Upper lobe of left lung (tissue), 4 donors: ENCODE data around the gene DST.

Source experiments
- POLR2A ChIP-seq, 4 donors: fragments of 450-650 bp; IDR thresholded peaks; one replicate each; pipeline ENCODE4 v1.5.1; 2016 to 2017; ENCODE audit warnings: antibody characterized with exemption in 4 of 4, mild to moderate bottlenecking in 2 of 4
- TF ChIP-seq, protein P1 (sequence below), 6 experiments: fragments of 450-650 bp in 4 of 6; fragments of 200-600 bp in 2 of 6; sonication (generic) in 2 of 6; IDR thresholded peaks; one replicate each; pipeline ENCODE4 v1.5.1; 2016 to 2019; ENCODE audit warnings: antibody characterized with exemption in 6 of 6

GRCh38 chr6:56656466-56656865, 13.8 kb upstream of the DST start:
- TF ChIP-seq POLR2A (IDR thresholded peaks at IDR 0.05) = no peak
- TF ChIP-seq, protein P1, sequence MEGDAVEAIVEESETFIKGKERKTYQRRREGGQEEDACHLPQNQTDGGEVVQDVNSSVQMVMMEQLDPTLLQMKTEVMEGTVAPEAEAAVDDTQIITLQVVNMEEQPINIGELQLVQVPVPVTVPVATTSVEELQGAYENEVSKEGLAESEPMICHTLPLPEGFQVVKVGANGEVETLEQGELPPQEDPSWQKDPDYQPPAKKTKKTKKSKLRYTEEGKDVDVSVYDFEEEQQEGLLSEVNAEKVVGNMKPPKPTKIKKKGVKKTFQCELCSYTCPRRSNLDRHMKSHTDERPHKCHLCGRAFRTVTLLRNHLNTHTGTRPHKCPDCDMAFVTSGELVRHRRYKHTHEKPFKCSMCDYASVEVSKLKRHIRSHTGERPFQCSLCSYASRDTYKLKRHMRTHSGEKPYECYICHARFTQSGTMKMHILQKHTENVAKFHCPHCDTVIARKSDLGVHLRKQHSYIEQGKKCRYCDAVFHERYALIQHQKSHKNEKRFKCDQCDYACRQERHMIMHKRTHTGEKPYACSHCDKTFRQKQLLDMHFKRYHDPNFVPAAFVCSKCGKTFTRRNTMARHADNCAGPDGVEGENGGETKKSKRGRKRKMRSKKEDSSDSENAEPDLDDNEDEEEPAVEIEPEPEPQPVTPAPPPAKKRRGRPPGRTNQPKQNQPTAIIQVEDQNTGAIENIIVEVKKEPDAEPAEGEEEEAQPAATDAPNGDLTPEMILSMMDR (IDR thresholded peaks at IDR 0.05) = no peak
